Cardiac muscle cell (in vitro differentiated cells and primary cell): ENCODE measurements around the gene TBXAS1. TPM values are rescaled to one million over a fixed set of nuclear protein-coding genes. Genes with fewer than 3 reads are reported as not detected.
"Not testable (repeated sequence)": the region's sequence is repeated elsewhere in the genome, so short reads cannot be mapped to it uniquely, and the experiment has no call there.

Source experiments
- DNase-seq, 2 donors: peaks; one replicate each; pipeline versions ENCODE4 v3.0.0 to v3.0.0-alpha.2; 2010 to 2017; ENCODE audit warnings: low read depth in 1 of 2, low spot score in 1 of 2
- H3K27ac ChIP-seq: fragments of 200-600 bp; sonication (generic); 2 replicates; pipeline ENCODE4 v1.5.1; 2016
- H3K27me3 ChIP-seq: fragments of 200-600 bp; sonication (generic); 2 replicates; pipeline ENCODE4 v1.6.0; 2016; ENCODE audit warnings: control low read depth
- H3K36me3 ChIP-seq: fragments of 200-600 bp; sonication (generic); 2 replicates; pipeline ENCODE4 v1.5.1; 2016; ENCODE audit warnings: control low read depth
- H3K4me1 ChIP-seq: fragments of 200-600 bp; sonication (generic); 2 replicates; pipeline ENCODE4 v1.8.1; 2017; ENCODE audit warnings: low read depth, mild to moderate bottlenecking, mixed run types
- H3K4me3 ChIP-seq: fragments of 200-600 bp; sonication (generic); 2 replicates; pipeline ENCODE4 v1.5.1; 2016; ENCODE audit warnings: mild to moderate bottlenecking
- H3K9me3 ChIP-seq: fragments of 200-600 bp; sonication (generic); 2 replicates; pipeline ENCODE4 v1.5.1; 2017; ENCODE audit warnings: low read depth, mild to moderate bottlenecking, control low read depth
- polyA plus RNA-seq: library from polyadenylated mRNA; unstranded; fragments of >200 nt; fragmentation: Nextera tagmentation; extraction: Ambion mirVana; gene quantifications from 2 replicates; pipeline ENCODE4 v1.2.1, GENCODE V29; 2016
- total RNA-seq: library from RNA; depleted of rRNA; stranded (reverse); fragments of >200 nt; gene quantifications from 2 replicates; pipeline ENCODE4 v1.2.3, GENCODE V29; 2016
- TF ChIP-seq, protein P1 (sequence below): IDR thresholded peaks from 2 replicates; pipeline ENCODE4 v1.5.1; 2012; ENCODE audit warnings: low read depth, mild to moderate bottlenecking, low read length

The TBXAS1 gene
- total and polyA plus RNA-seq, 2 experiments from 2014 or later: 0.83 to 6.2 TPM

DNA sequence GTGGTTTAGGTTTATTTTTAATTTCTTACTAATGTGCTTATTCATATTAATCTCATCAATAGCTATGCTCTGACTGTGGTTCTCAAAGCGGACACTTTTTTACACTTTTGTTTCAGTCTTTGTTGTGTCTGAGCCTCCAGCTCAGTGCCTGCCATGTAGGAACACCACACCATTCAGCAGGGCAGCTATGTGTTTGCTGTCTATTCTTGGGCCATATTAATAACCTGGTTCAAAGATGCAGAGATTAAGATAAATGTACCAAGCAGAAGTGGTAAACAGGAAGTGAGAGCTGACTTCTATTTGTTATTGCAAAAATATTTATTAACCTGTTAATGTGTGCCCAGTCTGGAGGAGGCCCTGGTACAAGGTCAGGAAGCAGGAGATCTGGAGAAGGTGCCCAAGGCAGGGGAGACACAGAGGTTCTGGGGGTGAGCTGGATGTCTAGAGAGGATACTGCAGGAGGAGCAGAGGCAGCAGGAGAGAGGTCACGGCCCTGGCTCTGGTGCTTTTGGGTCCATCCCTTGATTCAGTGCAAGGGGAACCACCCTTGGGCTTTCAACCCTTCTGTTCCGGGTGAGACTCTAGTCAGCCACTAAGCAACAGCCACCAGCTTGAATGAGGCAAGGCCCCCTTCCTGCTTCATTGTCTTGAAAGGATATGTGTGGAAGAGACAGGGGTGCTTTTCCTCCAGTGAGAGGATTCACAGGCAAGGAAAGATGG lies 1.9 kb downstream of the TBXAS1 start:
- H3K36me3 ChIP-seq: no peaks in the 10 kb centered on the region
- peaks cover 4% of the 10 kb centered on the region for H3K4me1 ChIP-seq
- no peaks in the 10 kb centered on the region for H3K27me3 ChIP-seq
- H3K4me3 ChIP-seq: no peak overlapping the region
- no peaks in the 10 kb centered on the region for H3K9me3 ChIP-seq
- TF ChIP-seq, protein P1, sequence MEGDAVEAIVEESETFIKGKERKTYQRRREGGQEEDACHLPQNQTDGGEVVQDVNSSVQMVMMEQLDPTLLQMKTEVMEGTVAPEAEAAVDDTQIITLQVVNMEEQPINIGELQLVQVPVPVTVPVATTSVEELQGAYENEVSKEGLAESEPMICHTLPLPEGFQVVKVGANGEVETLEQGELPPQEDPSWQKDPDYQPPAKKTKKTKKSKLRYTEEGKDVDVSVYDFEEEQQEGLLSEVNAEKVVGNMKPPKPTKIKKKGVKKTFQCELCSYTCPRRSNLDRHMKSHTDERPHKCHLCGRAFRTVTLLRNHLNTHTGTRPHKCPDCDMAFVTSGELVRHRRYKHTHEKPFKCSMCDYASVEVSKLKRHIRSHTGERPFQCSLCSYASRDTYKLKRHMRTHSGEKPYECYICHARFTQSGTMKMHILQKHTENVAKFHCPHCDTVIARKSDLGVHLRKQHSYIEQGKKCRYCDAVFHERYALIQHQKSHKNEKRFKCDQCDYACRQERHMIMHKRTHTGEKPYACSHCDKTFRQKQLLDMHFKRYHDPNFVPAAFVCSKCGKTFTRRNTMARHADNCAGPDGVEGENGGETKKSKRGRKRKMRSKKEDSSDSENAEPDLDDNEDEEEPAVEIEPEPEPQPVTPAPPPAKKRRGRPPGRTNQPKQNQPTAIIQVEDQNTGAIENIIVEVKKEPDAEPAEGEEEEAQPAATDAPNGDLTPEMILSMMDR: no peak
- H3K27ac ChIP-seq: no peak overlapping the region
- DNase-seq: no peak

- H3K4me1 ChIP-seq, H3K27me3 ChIP-seq, H3K36me3 ChIP-seq, H3K27ac ChIP-seq, H3K4me3 ChIP-seq, DNase-seq, H3K9me3 ChIP-seq: not testable (repeated sequence)
Measured at GRCh38 chr7:139835848-139836247, 6.8 kb downstream of the TBXAS1 start.

DNA sequence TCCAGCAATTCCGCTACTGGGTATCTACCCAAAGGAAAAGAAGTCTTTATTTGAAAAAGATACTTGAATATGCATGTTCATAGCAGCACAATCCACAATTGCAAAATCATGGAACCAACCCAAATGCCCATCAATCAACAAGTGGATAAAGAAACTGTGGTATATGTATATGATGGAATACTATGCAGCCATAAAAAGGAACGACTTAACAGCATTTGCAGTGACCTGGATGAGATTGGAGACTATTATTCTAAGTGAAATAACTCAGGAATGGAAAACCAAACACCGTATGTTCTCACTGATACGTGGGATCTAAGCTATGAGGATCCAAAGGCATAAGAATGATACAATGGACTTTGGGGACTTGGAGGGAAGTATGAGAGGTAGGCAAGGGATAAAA lies 8.2 kb downstream of the TBXAS1 start:
- not testable (repeated sequence) for DNase-seq, H3K4me1 ChIP-seq, H3K36me3 ChIP-seq, H3K27ac ChIP-seq, H3K9me3 ChIP-seq, H3K4me3 ChIP-seq, H3K27me3 ChIP-seq

DNA sequence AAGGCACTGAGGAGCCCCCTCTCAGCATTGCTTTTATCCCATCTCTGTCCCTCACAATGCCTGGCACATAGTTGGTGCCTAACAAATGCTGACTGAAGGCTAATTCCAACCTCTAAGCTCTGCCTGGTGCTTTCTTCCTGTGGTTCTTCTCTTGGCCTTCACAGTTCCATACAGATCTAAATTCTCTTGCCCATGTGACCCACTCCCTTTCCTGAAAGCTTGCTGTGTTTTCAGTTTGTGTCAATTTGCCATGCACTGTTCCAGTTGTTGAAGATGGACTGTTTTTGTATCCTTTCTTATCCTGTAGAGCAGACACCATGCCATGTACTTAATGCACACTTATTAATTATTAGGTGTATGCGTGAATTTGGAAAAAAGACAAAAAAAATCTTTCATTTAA lies 9.2 kb downstream of the TBXAS1 start:
- H3K27ac ChIP-seq: no peak overlapping the region
- H3K4me3 ChIP-seq: no peak overlapping the region
- no peaks in the 10 kb centered on the region for H3K36me3 ChIP-seq
- no peaks in the 10 kb centered on the region for H3K4me1 ChIP-seq
- TF ChIP-seq, protein P1: no peak
- no peak for DNase-seq
- no peaks in the 10 kb centered on the region for H3K9me3 ChIP-seq
- no peaks in the 10 kb centered on the region for H3K27me3 ChIP-seq

- H3K27me3 ChIP-seq: no peaks in the 10 kb centered on the region
- no peaks in the 10 kb centered on the region for H3K36me3 ChIP-seq
- H3K4me3 ChIP-seq: no peak overlapping the region
- no peak for DNase-seq
- H3K9me3 ChIP-seq: no peaks in the 10 kb centered on the region
- H3K4me1 ChIP-seq: no peaks in the 10 kb centered on the region
- no peak overlapping the region for H3K27ac ChIP-seq
- TF ChIP-seq, protein P1: no peak
Measured at GRCh38 chr7:139838876-139839275, 9.8 kb downstream of the TBXAS1 start.

- TF ChIP-seq, protein P1: no peak
- Histone ChIP-seq H3K4me3 (no peak overlapping the region), H3K36me3 (no peaks in the 10 kb centered on the region), H3K27me3 (no peaks in the 10 kb centered on the region), H3K4me1 (no peaks in the 10 kb centered on the region), H3K27ac (no peak overlapping the region), H3K9me3 (no peaks in the 10 kb centered on the region)
- no peak for DNase-seq
Measured at GRCh38 chr7:139840776-139841175, 11.7 kb downstream of the TBXAS1 start.
